ENCODE results near the gene PTPRU.
A peak's percentile ranks its signal among the peaks of the same experiment; 100 is the strongest.

Gene PTPRU

GRCh38 chr1:29239142-29239541, 2.8 kb downstream of the PTPRU start:
- in situ Hi-C loops (cut with MboI; ENCODE audit: low pct_unique_long_range_greater_than_20kb, low sequenced_read_pairs) = loop anchor here (25.0 kb wide), 2 partner anchors 873 to 1473 kb away; partner anchors contain the start of gene MATN1

GRCh38 chr1:29240400-29240837, 4.1 kb downstream of the PTPRU start:
- in situ Hi-C loops (cut with MboI; ENCODE audit: low pct_unique_long_range_greater_than_20kb, low sequenced_read_pairs) = loop anchor here (25.0 kb wide), 2 partner anchors 872 to 1472 kb away; partner anchors contain the start of gene MATN1
- no peak for DNase-seq

More at GRCh38 chr1:29239142-29239541, 2.8 kb downstream of the PTPRU start:
- peak; percentile 14 for DNase-seq

- in situ Hi-C loops (cut with MboI; ENCODE audit: low pct_unique_long_range_greater_than_20kb, low sequenced_read_pairs) = loop anchor here (25.0 kb wide), 2 partner anchors 871 to 1471 kb away; partner anchors contain the start of gene MATN1
- DNase-seq = no peak
These were observed 4.7 kb downstream of the PTPRU start for GRCh38 chr1:29240986-29241385.

- in situ Hi-C loops (cut with MboI; ENCODE audit: low pct_unique_long_range_greater_than_20kb, low sequenced_read_pairs) = loop anchor here (25.0 kb wide), 2 partner anchors 869 to 1469 kb away; partner anchors contain the start of gene MATN1
- DNase-seq = no peak
These were observed 6.9 kb downstream of the PTPRU start for GRCh38 chr1:29243023-29243870.

- no peak for DNase-seq
- in situ Hi-C loops (cut with MboI; ENCODE audit: low pct_unique_long_range_greater_than_20kb, low sequenced_read_pairs) = loop anchor here (25.0 kb wide), 2 partner anchors 868 to 1468 kb away; partner anchors contain the start of gene MATN1
These were observed 7.5 kb downstream of the PTPRU start for GRCh38 chr1:29243871-29244200.

- in situ Hi-C loops (cut with MboI; ENCODE audit: low pct_unique_long_range_greater_than_20kb, low sequenced_read_pairs) = loop anchor here (25.0 kb wide), 2 partner anchors 867 to 1467 kb away; partner anchors contain the start of gene MATN1
- no peak for DNase-seq
These were observed 8.9 kb downstream of the PTPRU start for GRCh38 chr1:29245261-29245660.

- peak; percentile 9 for DNase-seq
- in situ Hi-C loops (cut with MboI; ENCODE audit: low pct_unique_long_range_greater_than_20kb, low sequenced_read_pairs) = loop anchor here (25.0 kb wide), 2 partner anchors 866 to 1466 kb away; partner anchors contain the start of gene MATN1
These were observed 9.6 kb downstream of the PTPRU start for GRCh38 chr1:29245876-29246275.

GRCh38 chr1:29247044-29247443, 10.7 kb downstream of the PTPRU start:
- DNase-seq = no peak
- in situ Hi-C loops (cut with MboI; ENCODE audit: low pct_unique_long_range_greater_than_20kb, low sequenced_read_pairs) = loop anchor here (25.0 kb wide), 2 partner anchors 865 to 1465 kb away; partner anchors contain the start of gene MATN1

GRCh38 chr1:29247571-29248273, 11.4 kb downstream of the PTPRU start:
- in situ Hi-C loops (cut with MboI; ENCODE audit: low pct_unique_long_range_greater_than_20kb, low sequenced_read_pairs) = loop anchor here (25.0 kb wide), 2 partner anchors 865 to 1465 kb away; partner anchors contain the start of gene MATN1
- no peak for DNase-seq

- in situ Hi-C loops (cut with MboI; ENCODE audit: low pct_unique_long_range_greater_than_20kb, low sequenced_read_pairs) = loop anchor here (25.0 kb wide), 2 partner anchors 864 to 1464 kb away; partner anchors contain the start of gene MATN1
- no peak for DNase-seq
These were observed 12.1 kb downstream of the PTPRU start for GRCh38 chr1:29248409-29248808.

GRCh38 chr1:29249170-29249691, 12.9 kb downstream of the PTPRU start:
- in situ Hi-C loops (cut with MboI; ENCODE audit: low pct_unique_long_range_greater_than_20kb, low sequenced_read_pairs) = loop anchor here (25.0 kb wide), 2 partner anchors 863 to 1463 kb away; partner anchors contain the start of gene MATN1
- DNase-seq = peak; percentile 39

GRCh38 chr1:29249951-29250581, 13.7 kb downstream of the PTPRU start:
- in situ Hi-C loops (cut with MboI; ENCODE audit: low pct_unique_long_range_greater_than_20kb, low sequenced_read_pairs) = loop anchor here (25.0 kb wide), 2 partner anchors 862 to 1462 kb away; partner anchors contain the start of gene MATN1

GRCh38 chr1:29251164-29252124, 15.1 kb downstream of the PTPRU start:
- no peak for DNase-seq
- in situ Hi-C loops (cut with MboI; ENCODE audit: low pct_unique_long_range_greater_than_20kb, low sequenced_read_pairs) = no loop called here

More at GRCh38 chr1:29249951-29250581, 13.7 kb downstream of the PTPRU start:
- DNase-seq = no peak

- no peak for DNase-seq
- in situ Hi-C loops (cut with MboI; ENCODE audit: low pct_unique_long_range_greater_than_20kb, low sequenced_read_pairs) = no loop called here
These were observed 16.9 kb downstream of the PTPRU start for GRCh38 chr1:29253180-29253579.

- no peak for DNase-seq
- in situ Hi-C loops (cut with MboI; ENCODE audit: low pct_unique_long_range_greater_than_20kb, low sequenced_read_pairs) = no loop called here
These were observed 18.0 kb downstream of the PTPRU start for GRCh38 chr1:29254346-29254745.

GRCh38 chr1:29255134-29255666, 18.9 kb downstream of the PTPRU start:
- in situ Hi-C loops (cut with MboI; ENCODE audit: low pct_unique_long_range_greater_than_20kb, low sequenced_read_pairs) = no loop called here
- DNase-seq = no peak

- in situ Hi-C loops (cut with MboI; ENCODE audit: low pct_unique_long_range_greater_than_20kb, low sequenced_read_pairs) = no loop called here
- DNase-seq = no peak
These were observed 20.1 kb downstream of the PTPRU start for GRCh38 chr1:29256394-29256793.
